Hepatocyte (in vitro differentiated cells): ENCODE data around the gene CEBPE. TPM values are rescaled to one million over a fixed set of nuclear protein-coding genes. Genes with fewer than 3 reads are reported as not detected.

Experiments used
- DNase-seq: peaks from one replicate; pipeline ENCODE4 v3.0.0-alpha.2; 2016; ENCODE audit warnings: low spot score
- H2AFZ ChIP-seq: fragments of 200-600 bp; sonication (generic); 2 replicates; pipeline ENCODE4 v1.6.0; 2016; ENCODE audit warnings: antibody characterized with exemption, mild to moderate bottlenecking
- H3K27ac ChIP-seq: fragments of 200-600 bp; sonication (generic); 2 replicates; pipeline ENCODE4 v1.5.1; 2016; ENCODE audit warnings: mild to moderate bottlenecking
- H3K27me3 ChIP-seq: fragments of 200-600 bp; sonication (generic); 2 replicates; pipeline ENCODE4 v1.6.1; 2016
- H3K36me3 ChIP-seq: fragments of 200-600 bp; sonication (generic); replicated peaks from 2 replicates; pipeline ENCODE4 v1.5.1; 2016; ENCODE audit warnings: low read depth; ENCODE audit not compliant: insufficient read depth
- H3K4me1 ChIP-seq: fragments of 200-600 bp; sonication (generic); 2 replicates; pipeline ENCODE4 v1.5.1; 2016; ENCODE audit warnings: mild to moderate bottlenecking, moderate library complexity; ENCODE audit not compliant: insufficient read depth
- H3K4me2 ChIP-seq: fragments of 200-600 bp; sonication (generic); 2 replicates; pipeline ENCODE4 v1.6.0; 2016
- H3K4me3 ChIP-seq: fragments of 200-600 bp; sonication (generic); 2 replicates; pipeline ENCODE4 v1.5.1; 2016; ENCODE audit warnings: mild to moderate bottlenecking
- H3K79me2 ChIP-seq: fragments of 200-600 bp; sonication (generic); 2 replicates; pipeline ENCODE4 v1.6.0; 2017; ENCODE audit warnings: mild to moderate bottlenecking
- H3K9me2 ChIP-seq: fragments of 200-600 bp; sonication (generic); replicated peaks from 2 replicates; pipeline ENCODE4 v1.6.0; 2017; ENCODE audit warnings: mild to moderate bottlenecking; ENCODE audit not compliant: insufficient read depth
- H3K9me3 ChIP-seq: fragments of 200-600 bp; sonication (generic); 2 replicates; pipeline ENCODE4 v1.5.1; 2016; ENCODE audit warnings: low read depth, mild to moderate bottlenecking
- H4K20me1 ChIP-seq: fragments of 200-600 bp; sonication (generic); 2 replicates; pipeline ENCODE4 v1.6.0; 2016; ENCODE audit warnings: mild to moderate bottlenecking; ENCODE audit not compliant: insufficient read depth, poor library complexity, severe bottlenecking
- EZH2 ChIP-seq: fragments of 200-600 bp; sonication (generic); IDR thresholded peaks from 2 replicates; pipeline ENCODE4 v1.6.1; 2016; ENCODE audit warnings: antibody characterized with exemption, mild to moderate bottlenecking, borderline replicate concordance
- EZH2phosphoT487 ChIP-seq: fragments of 200-600 bp; sonication (generic); IDR thresholded peaks from one replicate; pipeline ENCODE4 v1.6.1; 2018; ENCODE audit warnings: antibody characterized with exemption, mild to moderate bottlenecking, low read depth, moderate library complexity; ENCODE audit not compliant: unreplicated experiment, severe bottlenecking
- WGBS: methylation state at CpG from one replicate; pipeline ENCODE4 v1.1.6; 2016; ENCODE audit warnings: low lambda C conversion rate; ENCODE audit errors: missing lambda C conversion rate; 5-methylcytosine and 5-hydroxymethylcytosine counted together
- polyA plus RNA-seq: library from polyadenylated mRNA; unstranded; fragments of >200 nt; fragmentation: Nextera tagmentation; extraction: Ambion mirVana; gene quantifications from 2 replicates; pipeline ENCODE4 v1.2.1, GENCODE V29; 2016
- small RNA-seq: library from RNA; depleted of rRNA; stranded (forward); fragments of <200 nt; gene quantifications from one replicate; pipeline ENCODE3, GENCODE V24; 2014
- total RNA-seq: library from RNA; depleted of rRNA; stranded (reverse); fragments of >200 nt; gene quantifications from 2 replicates; pipeline ENCODE4 v1.2.3, GENCODE V29; 2014
- TF ChIP-seq, protein P1 (sequence below): fragments of 200-600 bp; sonication (generic); IDR thresholded peaks from 2 replicates; pipeline ENCODE4 v1.5.1; 2016; ENCODE audit warnings: antibody characterized with exemption, mild to moderate bottlenecking; ENCODE audit not compliant: poor library complexity

CEBPE gene
- total and polyA plus RNA-seq, 2 experiments from 2014 or later = not detected

DNA sequence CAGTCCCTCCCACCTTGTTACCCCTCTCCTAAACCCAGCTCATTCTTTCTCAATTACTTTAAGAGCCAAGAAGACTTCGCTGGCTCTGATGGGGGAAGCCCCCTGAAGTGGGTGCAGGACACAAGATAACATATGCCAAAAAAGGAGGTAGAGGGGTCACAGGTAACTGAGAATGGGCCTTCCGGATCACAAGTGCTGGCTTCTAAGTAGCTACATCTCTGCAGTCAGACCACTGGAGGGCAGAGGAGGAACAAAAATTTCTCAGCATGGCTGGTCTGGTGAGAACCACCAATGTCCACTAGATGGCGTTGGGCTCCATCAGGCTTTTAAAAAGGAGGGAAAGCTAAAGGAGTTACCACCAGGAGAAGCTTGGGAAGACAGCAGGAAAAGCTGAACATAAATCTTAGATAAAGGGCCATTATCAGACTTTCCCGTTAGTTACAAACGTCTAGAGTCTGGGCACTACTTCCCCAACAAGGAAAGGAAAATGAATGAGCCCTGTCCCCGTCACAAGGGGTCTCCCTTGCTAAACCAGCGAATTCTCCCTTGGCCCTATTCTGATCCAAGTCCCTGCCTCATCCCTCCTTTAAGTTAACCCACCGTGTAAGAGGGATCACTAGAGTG lies 50.2 kb downstream of the CEBPE start:
- peaks cover 35% of the 10 kb centered on the region for H4K20me1 ChIP-seq
- peak overlapping the region; percentile 89 for H3K27ac ChIP-seq
- H3K79me2 ChIP-seq = peaks cover 83% of the 10 kb centered on the region
- H3K27me3 ChIP-seq = no peaks in the 10 kb centered on the region
- H3K36me3 ChIP-seq = no peaks in the 10 kb centered on the region
- WGBS = 29% methylated on average over 8 of the region's 8 CpGs
- no peaks in the 10 kb centered on the region for H3K9me3 ChIP-seq
- peak; percentile 94 for DNase-seq
- TF ChIP-seq, protein P1, sequence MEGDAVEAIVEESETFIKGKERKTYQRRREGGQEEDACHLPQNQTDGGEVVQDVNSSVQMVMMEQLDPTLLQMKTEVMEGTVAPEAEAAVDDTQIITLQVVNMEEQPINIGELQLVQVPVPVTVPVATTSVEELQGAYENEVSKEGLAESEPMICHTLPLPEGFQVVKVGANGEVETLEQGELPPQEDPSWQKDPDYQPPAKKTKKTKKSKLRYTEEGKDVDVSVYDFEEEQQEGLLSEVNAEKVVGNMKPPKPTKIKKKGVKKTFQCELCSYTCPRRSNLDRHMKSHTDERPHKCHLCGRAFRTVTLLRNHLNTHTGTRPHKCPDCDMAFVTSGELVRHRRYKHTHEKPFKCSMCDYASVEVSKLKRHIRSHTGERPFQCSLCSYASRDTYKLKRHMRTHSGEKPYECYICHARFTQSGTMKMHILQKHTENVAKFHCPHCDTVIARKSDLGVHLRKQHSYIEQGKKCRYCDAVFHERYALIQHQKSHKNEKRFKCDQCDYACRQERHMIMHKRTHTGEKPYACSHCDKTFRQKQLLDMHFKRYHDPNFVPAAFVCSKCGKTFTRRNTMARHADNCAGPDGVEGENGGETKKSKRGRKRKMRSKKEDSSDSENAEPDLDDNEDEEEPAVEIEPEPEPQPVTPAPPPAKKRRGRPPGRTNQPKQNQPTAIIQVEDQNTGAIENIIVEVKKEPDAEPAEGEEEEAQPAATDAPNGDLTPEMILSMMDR = peak; percentile 100
- TF ChIP-seq EZH2 (no peak), EZH2phosphoT487 (no peak)
- H3K4me3 ChIP-seq = no peak overlapping the region
- peak overlapping the region; percentile 92 for H3K4me2 ChIP-seq
- H3K4me1 ChIP-seq = peaks cover 33% of the 10 kb centered on the region
- no peak overlapping the region for H2AFZ ChIP-seq
- H3K9me2 ChIP-seq = no peaks in the 10 kb centered on the region

DNA sequence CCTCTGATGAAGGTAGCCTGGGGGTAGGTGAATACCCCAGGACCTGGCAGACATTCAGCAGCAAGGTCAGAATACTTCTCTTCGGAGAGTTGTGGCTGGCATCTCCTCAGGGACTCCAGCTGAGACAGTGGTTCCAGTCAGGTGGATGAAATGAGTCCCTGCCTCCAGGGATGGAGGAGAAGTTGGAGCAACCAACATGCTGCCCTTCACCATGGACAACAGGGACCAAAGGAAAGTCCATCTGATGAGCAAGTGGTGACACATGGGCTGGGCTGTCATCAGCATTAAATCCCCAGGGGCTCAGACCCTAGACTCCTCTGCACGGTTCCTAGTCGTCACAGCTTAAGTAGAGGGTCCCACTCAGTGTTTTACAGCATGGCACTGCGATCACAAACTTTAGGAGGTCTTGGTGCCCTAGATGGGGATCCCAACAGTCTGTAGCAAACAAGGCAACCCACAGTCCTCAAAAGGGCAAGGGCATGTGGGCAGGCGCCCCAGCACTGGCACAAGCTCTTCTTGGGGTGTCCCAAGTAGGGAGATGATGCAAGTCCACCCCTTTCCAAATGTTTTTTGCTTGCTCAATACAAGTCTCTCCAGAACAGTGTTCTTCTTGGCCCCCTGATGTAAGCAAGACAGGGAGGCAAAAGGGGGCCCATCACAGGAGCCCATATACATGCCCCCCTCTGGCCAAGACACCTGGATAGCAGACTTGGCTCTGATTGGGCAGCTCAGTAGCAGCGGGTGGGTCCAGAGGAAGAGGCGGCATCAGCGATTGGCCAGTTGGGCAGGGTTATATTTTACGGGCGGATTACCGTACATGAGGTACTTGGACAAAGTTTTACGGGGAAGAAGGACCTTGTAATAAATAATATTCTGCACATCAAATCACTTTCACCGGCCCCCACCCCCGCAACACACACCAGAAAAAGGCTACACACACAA lies 50.9 kb downstream of the CEBPE start:
- Histone ChIP-seq H3K36me3 (no peaks in the 10 kb centered on the region), H3K9me3 (no peaks in the 10 kb centered on the region), H3K27ac (no peak overlapping the region), H3K4me1 (peaks cover 32% of the 10 kb centered on the region), H3K4me3 (no peak overlapping the region), H3K9me2 (no peaks in the 10 kb centered on the region), H3K79me2 (peaks cover 76% of the 10 kb centered on the region), H4K20me1 (peaks cover 35% of the 10 kb centered on the region), H3K4me2 (peak overlapping the region; percentile 66), H2AFZ (no peak overlapping the region), H3K27me3 (no peaks in the 10 kb centered on the region)
- no peak for TF ChIP-seq EZH2
- TF ChIP-seq, protein P1 = no peak
- TF ChIP-seq EZH2phosphoT487 = no peak
- no peak for DNase-seq
- 86% methylated on average over 14 of the region's 14 CpGs for WGBS

Small RNA genes lying within 50 kb of the gene (small RNA-seq; reads per million reads assigned to genes)
- gene RNU6-1138P = not detected

Other genes starting within 250 kb of the CEBPE start
- gene LRP10, start 247.5 kb downstream of the CEBPE start, total RNA-seq = 34.4 and 56.2 TPM in 2 replicates
- gene LRP10, start 247.5 kb downstream of the CEBPE start, polyA plus RNA-seq = 92.7 and 117 TPM in 2 replicates
- gene REM2, start 236.0 kb downstream of the CEBPE start, total RNA-seq = 1.5 and 1.9 TPM in 2 replicates
- 5.5 and 6.3 TPM in 2 replicates for gene REM2, start 236.0 kb downstream of the CEBPE start, polyA plus RNA-seq
- 236 and 749 TPM in 2 replicates for gene RBM23, start 200.1 kb downstream of the CEBPE start, total RNA-seq
- 72.9 and 74.1 TPM in 2 replicates for gene RBM23, start 200.1 kb downstream of the CEBPE start, polyA plus RNA-seq
- gene PRMT5, start 189.9 kb downstream of the CEBPE start, total RNA-seq = 38.9 and 52.2 TPM in 2 replicates
- gene PRMT5, start 189.9 kb downstream of the CEBPE start, polyA plus RNA-seq = 54.1 and 72.3 TPM in 2 replicates
- gene HAUS4, start 162.2 kb downstream of the CEBPE start, total RNA-seq = 34.8 and 46.4 TPM in 2 replicates
- 16.2 and 21.8 TPM in 2 replicates for gene HAUS4, start 162.2 kb downstream of the CEBPE start, polyA plus RNA-seq
- 75.1 and 80.8 TPM in 2 replicates for gene AJUBA, start 136.7 kb downstream of the CEBPE start, total RNA-seq
- 36.2 and 43.2 TPM in 2 replicates for gene AJUBA, start 136.7 kb downstream of the CEBPE start, polyA plus RNA-seq
- 7.8 and 8.8 TPM in 2 replicates for gene C14orf93, start 109.1 kb downstream of the CEBPE start, total RNA-seq
- gene C14orf93, start 109.1 kb downstream of the CEBPE start, polyA plus RNA-seq = 5.7 and 6.5 TPM in 2 replicates
- gene PSMB5, start 84.4 kb downstream of the CEBPE start, total RNA-seq = 171 and 190 TPM in 2 replicates
- 299 and 319 TPM in 2 replicates for gene PSMB5, start 84.4 kb downstream of the CEBPE start, polyA plus RNA-seq
- gene PSMB11, start 77.0 kb downstream of the CEBPE start, total RNA-seq = not detected in 2 replicates
- not detected in 2 replicates for gene PSMB11, start 77.0 kb downstream of the CEBPE start, polyA plus RNA-seq
- 6.7 and 6.9 TPM in 2 replicates for gene CDH24, start 61.7 kb downstream of the CEBPE start, total RNA-seq
- 18.0 and 19.8 TPM in 2 replicates for gene CDH24, start 61.7 kb downstream of the CEBPE start, polyA plus RNA-seq
- gene ACIN1, start 24.1 kb downstream of the CEBPE start, total RNA-seq = 97.5 and 108 TPM in 2 replicates
- 44.3 and 49.2 TPM in 2 replicates for gene ACIN1, start 24.1 kb downstream of the CEBPE start, polyA plus RNA-seq
- 47.7 and 64.9 TPM in 2 replicates for gene C14orf119, start 23.8 kb downstream of the CEBPE start, total RNA-seq
- 118 and 146 TPM in 2 replicates for gene C14orf119, start 23.8 kb downstream of the CEBPE start, polyA plus RNA-seq
- gene CIROP, start 14.3 kb downstream of the CEBPE start, total RNA-seq = not detected in 2 replicates
- gene CIROP, start 14.3 kb downstream of the CEBPE start, polyA plus RNA-seq = not detected in 2 replicates
- 39.5 and 54.6 TPM in 2 replicates for gene SLC7A8, start 64.4 kb upstream of the CEBPE start, total RNA-seq
- 85.0 and 123 TPM in 2 replicates for gene SLC7A8, start 64.4 kb upstream of the CEBPE start, polyA plus RNA-seq
- 0.17 and 1.2 TPM in 2 replicates for gene RNF212B, start 118.7 kb upstream of the CEBPE start, total RNA-seq
- gene RNF212B, start 118.7 kb upstream of the CEBPE start, polyA plus RNA-seq = 1.2 TPM in 1 of 2 replicates, not detected in the other
- 8.2 and 9.4 TPM in 2 replicates for gene HOMEZ, start 166.9 kb upstream of the CEBPE start, total RNA-seq
- gene HOMEZ, start 166.9 kb upstream of the CEBPE start, polyA plus RNA-seq = 6.3 and 11.2 TPM in 2 replicates
- 3.9 and 6.1 TPM in 2 replicates for gene PPP1R3E, start 183.6 kb upstream of the CEBPE start, total RNA-seq
- 4.6 and 4.8 TPM in 2 replicates for gene PPP1R3E, start 183.6 kb upstream of the CEBPE start, polyA plus RNA-seq
- gene BCL2L2, start 187.6 kb upstream of the CEBPE start, total RNA-seq = 20.8 and 26.4 TPM in 2 replicates
- 4.3 and 6.5 TPM in 2 replicates for gene BCL2L2, start 187.6 kb upstream of the CEBPE start, polyA plus RNA-seq
- gene PABPN1, start 202.2 kb upstream of the CEBPE start, total RNA-seq = 94.1 and 116 TPM in 2 replicates
- gene PABPN1, start 202.2 kb upstream of the CEBPE start, polyA plus RNA-seq = 213 and 245 TPM in 2 replicates
- gene SLC22A17, start 233.6 kb upstream of the CEBPE start, total RNA-seq = 31.9 and 44.4 TPM in 2 replicates
- 62.9 and 79.2 TPM in 2 replicates for gene SLC22A17, start 233.6 kb upstream of the CEBPE start, polyA plus RNA-seq
- gene EFS, start 245.9 kb upstream of the CEBPE start, total RNA-seq = 9.7 and 10.2 TPM in 2 replicates
- gene EFS, start 245.9 kb upstream of the CEBPE start, polyA plus RNA-seq = 21.5 and 21.9 TPM in 2 replicates